Measurements from ENCODE around the gene SLC35B4. TPM values are rescaled to one million over a fixed set of nuclear protein-coding genes. Genes with fewer than 3 reads are reported as not detected.

Gene SLC35B4
- total RNA-seq, 4 donors from 2014 or later: 9.0 to 13.7 (median 12.0) TPM

DNA sequence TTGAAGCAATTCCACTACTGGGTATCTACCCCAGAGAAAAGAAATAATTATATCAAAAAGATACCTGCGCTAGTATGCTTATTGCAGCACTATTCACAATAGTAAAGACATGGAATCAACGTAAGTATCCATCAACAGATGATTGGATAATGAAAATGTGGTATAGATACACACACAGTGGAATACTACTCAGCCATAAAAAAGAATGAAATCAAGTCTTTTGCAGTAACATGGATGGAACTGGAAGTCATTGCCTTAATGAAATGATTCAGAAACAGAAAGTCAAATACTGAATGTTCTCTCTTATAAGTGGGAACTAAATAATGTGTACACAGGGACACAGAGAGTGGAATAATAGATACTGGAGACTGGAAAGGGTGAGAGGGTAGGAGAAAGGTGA lies 7.4 kb upstream of the SLC35B4 start:
- WGBS, 2 donors: 87 to 91% methylated on average over 2 of the region's 2 CpGs
- no peak for DNase-seq (ENCODE audit: low spot score in 2 of 2)
- no peaks in the 10 kb centered on the region for H3K27me3 ChIP-seq
- no peaks in the 10 kb centered on the region for H3K4me1 ChIP-seq
- TF ChIP-seq, protein P1, sequence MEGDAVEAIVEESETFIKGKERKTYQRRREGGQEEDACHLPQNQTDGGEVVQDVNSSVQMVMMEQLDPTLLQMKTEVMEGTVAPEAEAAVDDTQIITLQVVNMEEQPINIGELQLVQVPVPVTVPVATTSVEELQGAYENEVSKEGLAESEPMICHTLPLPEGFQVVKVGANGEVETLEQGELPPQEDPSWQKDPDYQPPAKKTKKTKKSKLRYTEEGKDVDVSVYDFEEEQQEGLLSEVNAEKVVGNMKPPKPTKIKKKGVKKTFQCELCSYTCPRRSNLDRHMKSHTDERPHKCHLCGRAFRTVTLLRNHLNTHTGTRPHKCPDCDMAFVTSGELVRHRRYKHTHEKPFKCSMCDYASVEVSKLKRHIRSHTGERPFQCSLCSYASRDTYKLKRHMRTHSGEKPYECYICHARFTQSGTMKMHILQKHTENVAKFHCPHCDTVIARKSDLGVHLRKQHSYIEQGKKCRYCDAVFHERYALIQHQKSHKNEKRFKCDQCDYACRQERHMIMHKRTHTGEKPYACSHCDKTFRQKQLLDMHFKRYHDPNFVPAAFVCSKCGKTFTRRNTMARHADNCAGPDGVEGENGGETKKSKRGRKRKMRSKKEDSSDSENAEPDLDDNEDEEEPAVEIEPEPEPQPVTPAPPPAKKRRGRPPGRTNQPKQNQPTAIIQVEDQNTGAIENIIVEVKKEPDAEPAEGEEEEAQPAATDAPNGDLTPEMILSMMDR (IDR thresholded peaks at IDR 0.05): no peak
- no peak for TF ChIP-seq POLR2A (IDR thresholded peaks at IDR 0.05)
- H3K36me3 ChIP-seq: no peaks in the 10 kb centered on the region
- H3K27ac ChIP-seq: no peak overlapping the region
- no peaks in the 10 kb centered on the region for H3K9me3 ChIP-seq
- H3K4me3 ChIP-seq: no peak overlapping the region

DNA sequence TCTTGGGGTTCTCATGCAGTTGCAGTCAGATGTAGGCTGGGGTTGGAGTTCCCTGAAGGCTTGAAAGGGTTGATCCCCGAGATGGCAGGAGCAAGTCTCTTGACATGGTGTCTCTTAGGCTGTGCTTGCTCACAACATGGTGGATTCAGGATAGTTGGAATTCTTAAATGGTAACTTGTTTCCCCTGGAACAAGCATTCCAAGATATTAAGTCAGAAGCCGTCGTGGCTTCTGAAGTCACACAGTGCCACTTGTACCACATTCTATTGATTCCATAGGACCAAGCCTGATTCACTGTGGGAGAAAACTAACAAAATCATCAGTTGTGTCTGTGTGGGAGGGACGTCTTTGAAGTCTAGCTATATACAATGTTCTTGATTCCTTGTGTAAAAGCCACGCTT lies 3.5 kb upstream of the SLC35B4 start:
- WGBS, 2 donors: 68 to 73% methylated on average over 5 of the region's 5 CpGs

DNA sequence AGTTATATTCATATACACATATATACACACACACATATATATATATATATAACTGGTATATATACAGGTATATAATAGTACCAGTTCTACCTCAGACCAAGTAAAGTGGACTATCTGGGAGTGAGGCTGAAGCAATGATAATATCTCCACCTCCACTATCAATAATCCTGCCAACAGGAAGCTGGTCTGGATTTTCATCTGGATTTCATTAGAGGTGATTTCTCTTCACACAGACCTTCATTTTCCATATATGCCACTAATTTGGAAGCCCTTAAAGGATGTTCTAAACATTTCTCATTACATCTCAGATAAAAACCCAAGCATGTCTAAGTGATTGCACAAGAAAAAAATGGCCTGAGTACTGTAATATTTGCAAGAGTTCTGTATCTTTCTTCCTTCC lies 1.7 kb upstream of the SLC35B4 start:
- Histone ChIP-seq H3K36me3 (no peaks in the 10 kb centered on the region), H3K27ac (no peak overlapping the region), H3K9me3 (no peaks in the 10 kb centered on the region), H3K27me3 (no peaks in the 10 kb centered on the region), H3K4me1 (peaks cover 0 to 10% (median 7%) of the 10 kb centered on the region in 4 donors), H3K4me3 (no peak overlapping the region)
- DNase-seq (ENCODE audit: low spot score in 2 of 2): no peak
- TF ChIP-seq POLR2A (IDR thresholded peaks at IDR 0.05) (no peak), EP300 (IDR thresholded peaks at IDR 0.05) (no peak)
- TF ChIP-seq, protein P1 (IDR thresholded peaks at IDR 0.05): no peak

More for the DNA sequence above, 3.5 kb upstream of the SLC35B4 start:
- TF ChIP-seq POLR2A (IDR thresholded peaks at IDR 0.05) (no peak), EP300 (IDR thresholded peaks at IDR 0.05) (no peak)
- TF ChIP-seq, protein P1 (IDR thresholded peaks at IDR 0.05): no peak
- DNase-seq (ENCODE audit: low spot score in 2 of 2): no peak
- Histone ChIP-seq H3K27me3 (no peaks in the 10 kb centered on the region), H3K4me1 (peaks cover 0 to 10% (median 7%) of the 10 kb centered on the region in 4 donors), H3K27ac (no peak overlapping the region), H3K36me3 (no peaks in the 10 kb centered on the region), H3K9me3 (no peaks in the 10 kb centered on the region), H3K4me3 (no peak overlapping the region)

DNA sequence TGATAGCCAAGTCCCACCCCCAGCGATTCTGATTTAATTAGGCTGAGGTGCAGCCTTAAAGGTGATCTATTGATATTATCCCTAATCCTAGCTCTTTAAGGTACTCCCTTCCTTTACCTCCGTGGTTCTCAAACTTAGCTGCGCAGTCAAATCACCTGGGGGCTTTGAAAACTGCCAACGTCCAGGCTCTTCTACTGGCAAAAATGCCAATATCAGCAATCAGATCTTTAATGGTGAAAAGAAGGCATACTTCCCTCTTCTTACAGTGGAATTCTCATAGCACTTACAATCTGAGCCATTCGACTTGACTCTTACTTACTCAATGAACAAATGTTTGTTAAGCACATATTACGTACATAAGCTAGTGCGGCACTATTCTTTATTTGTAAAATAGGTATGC lies 704 bp upstream of the SLC35B4 start:
- TF ChIP-seq POLR2A (IDR thresholded peaks at IDR 0.05) (no peak), EP300 (IDR thresholded peaks at IDR 0.05) (no peak)
- TF ChIP-seq, protein P1 (IDR thresholded peaks at IDR 0.05): no peak
- Histone ChIP-seq H3K4me3 (peak overlapping the region in 3 of 4 donors; percentile 93 to 94 (median 93)), H3K9me3 (no peaks in the 10 kb centered on the region), H3K27me3 (no peaks in the 10 kb centered on the region), H3K27ac (peak overlapping the region in 1 of 4 donors; percentile 76), H3K36me3 (no peaks in the 10 kb centered on the region), H3K4me1 (peaks cover 0 to 10% (median 7%) of the 10 kb centered on the region in 4 donors)
- WGBS, 2 donors: 71 to 75% methylated on average over 7 of the region's 7 CpGs
- no peak for DNase-seq (ENCODE audit: low spot score in 2 of 2)

DNA sequence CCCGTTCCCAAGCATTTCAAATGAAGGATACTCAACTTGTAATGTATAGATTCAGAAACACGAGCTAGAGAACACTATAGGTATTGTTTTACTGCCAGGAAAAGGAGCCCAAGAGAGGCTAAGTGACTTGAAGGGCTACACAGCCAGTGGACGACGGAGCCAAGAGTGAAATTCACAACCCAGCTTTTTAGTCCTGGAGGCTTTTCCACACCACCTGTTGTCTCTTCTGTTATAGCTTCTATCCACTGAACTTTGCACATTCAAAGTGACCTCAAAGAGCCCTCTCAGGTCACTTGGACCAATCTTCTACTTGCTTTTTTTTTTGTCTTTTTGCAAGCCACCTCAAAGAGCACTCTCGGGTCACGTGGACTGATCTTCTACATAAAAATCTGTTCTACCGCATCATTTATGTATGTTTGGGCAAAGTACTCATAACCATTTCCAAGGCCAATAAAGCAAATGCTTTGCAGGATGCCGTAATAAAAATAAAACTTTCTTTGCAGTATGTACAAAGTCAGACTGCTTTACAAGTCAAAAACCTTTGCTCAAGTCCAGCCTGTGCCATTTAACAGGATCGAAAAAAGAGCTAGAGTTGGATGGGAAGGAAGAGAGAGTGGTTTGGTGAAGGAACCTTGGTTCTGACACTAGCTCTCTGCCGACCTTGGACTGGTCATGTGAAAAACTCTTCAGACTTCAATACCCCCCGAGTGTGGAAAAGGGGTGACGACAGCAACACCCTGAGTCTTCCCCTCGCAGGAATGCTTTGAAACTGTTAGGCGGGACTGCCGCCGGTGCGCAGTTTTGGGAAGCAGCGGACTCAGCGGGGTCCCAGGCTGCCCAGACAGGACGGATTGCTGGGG lies 821 bp downstream of the SLC35B4 start:
- Histone ChIP-seq H3K27me3 (no peaks in the 10 kb centered on the region), H3K36me3 (no peaks in the 10 kb centered on the region), H3K9me3 (no peaks in the 10 kb centered on the region), H3K4me3 (peak overlapping the region; percentile 85 to 94 (median 93)), H3K4me1 (peaks cover 0 to 10% (median 7%) of the 10 kb centered on the region in 4 donors), H3K27ac (peak overlapping the region; percentile 40 to 79 (median 72))
- TF ChIP-seq, protein P1 (IDR thresholded peaks at IDR 0.05): no peak
- no peak for TF ChIP-seq POLR2A (IDR thresholded peaks at IDR 0.05)
- no peak for TF ChIP-seq EP300 (IDR thresholded peaks at IDR 0.05)
- WGBS, 2 donors: 19 to 20% methylated on average over 20 of the region's 20 CpGs
- DNase-seq (ENCODE audit: low spot score in 2 of 2): no peak
